ENCODE results near the gene NAT8. TPM values are rescaled to one million over a fixed set of nuclear protein-coding genes. Genes with fewer than 3 reads are reported as not detected.
"Not testable (repeated sequence)": the region's sequence is repeated elsewhere in the genome, so short reads cannot be mapped to it uniquely, and the experiment has no call there.

The NAT8 gene
- total RNA-seq, 3 donors from 2014 or later (not counting 1 experiment from before 2014, with no cell fraction given), result not detected

- DNase-seq, result no peak
- no peaks in the 10 kb centered on the region for H3K4me1 ChIP-seq (ENCODE audit: control insufficient read depth, insufficient read depth, low read length)
- H3K4me3 Mint-ChIP-seq, result no peak overlapping the region
- intact Hi-C loops (cut with micrococcal nuclease), result no loop called here
- H3K4me1 Mint-ChIP-seq, result no peaks in the 10 kb centered on the region
- no peak overlapping the region for H3K27ac Mint-ChIP-seq
- no peak overlapping the region for H3K4me3 ChIP-seq (ENCODE audit: low read length)
- H3K27me3 ChIP-seq (ENCODE audit: control insufficient read depth, insufficient read depth, low read length), result no peaks in the 10 kb centered on the region
- H3K9me3 Mint-ChIP-seq, result no peaks in the 10 kb centered on the region
- H3K36me3 ChIP-seq (ENCODE audit: control insufficient read depth, insufficient read depth, low read length), result no peaks in the 10 kb centered on the region
- 89% methylated on average over 3 of the region's 3 CpGs for WGBS (ENCODE audit: insufficient coverage)
- no peaks in the 10 kb centered on the region for H3K36me3 Mint-ChIP-seq
- no peak overlapping the region for H3K27ac ChIP-seq (ENCODE audit: low read length)
- H3K27me3 Mint-ChIP-seq (ENCODE audit: low read depth in 2 of 2), result peaks cover 5 to 24% of the 10 kb centered on the region in 2 donors
- no peaks in the 10 kb centered on the region for H3K9me3 ChIP-seq (ENCODE audit: control insufficient read depth, insufficient read depth, low read length)
- no peak for ATAC-seq
- TF ChIP-seq CTCF (IDR thresholded peaks at IDR 0.05), result no peak
These were observed 507 bp downstream of the NAT8 start for GRCh38 chr2:73641767-73642062.

GRCh38 chr2:73640946-73641766 is 1.1 kb downstream of the NAT8 start:
- no peaks in the 10 kb centered on the region for H3K36me3 ChIP-seq (ENCODE audit: control insufficient read depth, insufficient read depth, low read length)
- WGBS (ENCODE audit: insufficient coverage), result 87% methylated on average over 19 of the region's 19 CpGs

GRCh38 chr2:73640511-73640911 is 1.7 kb downstream of the NAT8 start:
- ATAC-seq, result no peak
- TF ChIP-seq CTCF (IDR thresholded peaks at IDR 0.05), result no peak
- no peak for DNase-seq
- no peaks in the 10 kb centered on the region for H3K4me1 ChIP-seq (ENCODE audit: control insufficient read depth, insufficient read depth, low read length)
- no peaks in the 10 kb centered on the region for H3K36me3 ChIP-seq (ENCODE audit: control insufficient read depth, insufficient read depth, low read length)
- 46% methylated on average over 1 of the region's 1 CpG for WGBS (ENCODE audit: insufficient coverage)
- intact Hi-C loops (cut with micrococcal nuclease), result no loop called here
- no peak overlapping the region for H3K4me3 ChIP-seq (ENCODE audit: low read length)
- H3K4me1 Mint-ChIP-seq, result no peaks in the 10 kb centered on the region
- H3K27me3 ChIP-seq (ENCODE audit: control insufficient read depth, insufficient read depth, low read length), result no peaks in the 10 kb centered on the region
- H3K36me3 Mint-ChIP-seq, result no peaks in the 10 kb centered on the region
- H3K27ac ChIP-seq (ENCODE audit: low read length), result no peak overlapping the region
- no peak overlapping the region for H3K27ac Mint-ChIP-seq
- H3K9me3 ChIP-seq (ENCODE audit: control insufficient read depth, insufficient read depth, low read length), result no peaks in the 10 kb centered on the region
- no peak overlapping the region for H3K4me3 Mint-ChIP-seq
- H3K9me3 Mint-ChIP-seq, result no peaks in the 10 kb centered on the region
- H3K27me3 Mint-ChIP-seq (ENCODE audit: low read depth in 2 of 2), result peaks cover 4 to 21% of the 10 kb centered on the region in 2 donors

More at GRCh38 chr2:73640946-73641766, 1.1 kb downstream of the NAT8 start:
- TF ChIP-seq CTCF (IDR thresholded peaks at IDR 0.05), result no peak
- no peaks in the 10 kb centered on the region for H3K27me3 ChIP-seq (ENCODE audit: control insufficient read depth, insufficient read depth, low read length)
- H3K4me1 ChIP-seq (ENCODE audit: control insufficient read depth, insufficient read depth, low read length), result no peaks in the 10 kb centered on the region
- ATAC-seq, result peak in 1 of 3 donors; percentile 27
- Mint-ChIP-seq H3K27ac (no peak overlapping the region), H3K27me3 (ENCODE audit: low read depth in 2 of 2) (peaks cover 4 to 21% of the 10 kb centered on the region in 2 donors), H3K9me3 (no peaks in the 10 kb centered on the region), H3K36me3 (no peaks in the 10 kb centered on the region), H3K4me3 (no peak overlapping the region), H3K4me1 (no peaks in the 10 kb centered on the region)
- intact Hi-C loops (cut with micrococcal nuclease), result no loop called here
- H3K27ac ChIP-seq (ENCODE audit: low read length), result no peak overlapping the region
- H3K4me3 ChIP-seq (ENCODE audit: low read length), result no peak overlapping the region
- no peak for DNase-seq
- H3K9me3 ChIP-seq (ENCODE audit: control insufficient read depth, insufficient read depth, low read length), result no peaks in the 10 kb centered on the region

GRCh38 chr2:73638429-73638828 is 3.8 kb downstream of the NAT8 start:
- no peak for TF ChIP-seq CTCF (IDR thresholded peaks at IDR 0.05)
- H3K4me3 ChIP-seq (ENCODE audit: low read length), result no peak overlapping the region
- no peaks in the 10 kb centered on the region for H3K27me3 ChIP-seq (ENCODE audit: control insufficient read depth, insufficient read depth, low read length)
- H3K36me3 ChIP-seq (ENCODE audit: control insufficient read depth, insufficient read depth, low read length), result no peaks in the 10 kb centered on the region
- H3K27ac ChIP-seq (ENCODE audit: low read length), result no peak overlapping the region
- Mint-ChIP-seq H3K4me1 (no peaks in the 10 kb centered on the region), H3K9me3 (no peaks in the 10 kb centered on the region), H3K27ac (no peak overlapping the region), H3K36me3 (no peaks in the 10 kb centered on the region), H3K27me3 (ENCODE audit: low read depth in 2 of 2) (peaks cover 4 to 9% of the 10 kb centered on the region in 2 donors), H3K4me3 (no peak overlapping the region)
- no peaks in the 10 kb centered on the region for H3K9me3 ChIP-seq (ENCODE audit: control insufficient read depth, insufficient read depth, low read length)
- DNase-seq (no peak), ATAC-seq (no peak)
- H3K4me1 ChIP-seq (ENCODE audit: control insufficient read depth, insufficient read depth, low read length), result no peaks in the 10 kb centered on the region
- 91% methylated on average over 1 of the region's 1 CpG for WGBS (ENCODE audit: insufficient coverage)
- intact Hi-C loops (cut with micrococcal nuclease), result no loop called here

GRCh38 chr2:73636977-73637376 is 5.2 kb downstream of the NAT8 start:
- H3K36me3 ChIP-seq (ENCODE audit: control insufficient read depth, insufficient read depth, low read length); DNase-seq; H3K4me3 Mint-ChIP-seq; H3K4me1 ChIP-seq (ENCODE audit: control insufficient read depth, insufficient read depth, low read length); H3K9me3 Mint-ChIP-seq; H3K4me1 Mint-ChIP-seq; intact Hi-C loops (cut with micrococcal nuclease); H3K27me3 ChIP-seq (ENCODE audit: control insufficient read depth, insufficient read depth, low read length); H3K27ac Mint-ChIP-seq; ATAC-seq; H3K36me3 Mint-ChIP-seq; H3K27ac ChIP-seq (ENCODE audit: low read length); H3K4me3 ChIP-seq (ENCODE audit: low read length); H3K9me3 ChIP-seq (ENCODE audit: control insufficient read depth, insufficient read depth, low read length): not testable (repeated sequence)
- H3K27me3 Mint-ChIP-seq (ENCODE audit: low read depth in 2 of 2), result peaks cover 4 to 11% of the 10 kb centered on the region in 2 donors
